ENCODE data around the gene ZSCAN12. TPM values are rescaled to one million over a fixed set of nuclear protein-coding genes. Genes with fewer than 3 reads are reported as not detected.

Gene ZSCAN12
- total RNA-seq, 1 donor from 2014 or later, result 17.5 TPM

DNA sequence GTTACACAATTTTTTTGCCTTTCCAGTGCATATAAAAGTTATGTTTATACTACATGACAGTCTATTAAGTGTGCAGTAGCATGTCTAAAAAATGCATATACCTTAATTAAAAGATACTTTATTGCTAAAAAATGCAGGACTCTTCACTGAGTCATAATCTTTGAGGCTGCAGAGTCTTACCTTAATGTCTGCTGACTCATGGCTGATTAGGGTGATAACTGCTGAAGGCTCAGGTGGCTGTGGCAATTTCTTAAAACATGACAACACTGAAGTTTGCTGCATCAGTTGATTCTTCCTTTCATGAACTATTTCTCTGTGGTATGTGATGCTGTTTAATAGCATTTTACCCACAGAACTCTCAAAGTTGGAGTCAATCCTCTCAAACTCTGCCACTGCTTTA, 24.6 kb upstream of the ZSCAN12 start:
- no peaks in the 10 kb centered on the region for H3K4me1 Mint-ChIP-seq (ENCODE audit: low read depth)
- H3K27ac Mint-ChIP-seq, result no peak overlapping the region
- TF ChIP-seq, protein P1, sequence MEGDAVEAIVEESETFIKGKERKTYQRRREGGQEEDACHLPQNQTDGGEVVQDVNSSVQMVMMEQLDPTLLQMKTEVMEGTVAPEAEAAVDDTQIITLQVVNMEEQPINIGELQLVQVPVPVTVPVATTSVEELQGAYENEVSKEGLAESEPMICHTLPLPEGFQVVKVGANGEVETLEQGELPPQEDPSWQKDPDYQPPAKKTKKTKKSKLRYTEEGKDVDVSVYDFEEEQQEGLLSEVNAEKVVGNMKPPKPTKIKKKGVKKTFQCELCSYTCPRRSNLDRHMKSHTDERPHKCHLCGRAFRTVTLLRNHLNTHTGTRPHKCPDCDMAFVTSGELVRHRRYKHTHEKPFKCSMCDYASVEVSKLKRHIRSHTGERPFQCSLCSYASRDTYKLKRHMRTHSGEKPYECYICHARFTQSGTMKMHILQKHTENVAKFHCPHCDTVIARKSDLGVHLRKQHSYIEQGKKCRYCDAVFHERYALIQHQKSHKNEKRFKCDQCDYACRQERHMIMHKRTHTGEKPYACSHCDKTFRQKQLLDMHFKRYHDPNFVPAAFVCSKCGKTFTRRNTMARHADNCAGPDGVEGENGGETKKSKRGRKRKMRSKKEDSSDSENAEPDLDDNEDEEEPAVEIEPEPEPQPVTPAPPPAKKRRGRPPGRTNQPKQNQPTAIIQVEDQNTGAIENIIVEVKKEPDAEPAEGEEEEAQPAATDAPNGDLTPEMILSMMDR (IDR thresholded peaks at IDR 0.05; ENCODE audit: unreplicated experiment), result no peak
- DNase-seq (ENCODE audit: low spot score, unreplicated experiment), result no peak
- H3K4me3 Mint-ChIP-seq (ENCODE audit: low read depth), result no peak overlapping the region
- H3K27me3 Mint-ChIP-seq, result no peaks in the 10 kb centered on the region
- peaks cover 9% of the 10 kb centered on the region for H3K9me3 Mint-ChIP-seq (ENCODE audit: low read depth)
- H3K36me3 Mint-ChIP-seq (ENCODE audit: insufficient read depth), result peaks cover 45% of the 10 kb centered on the region

GRCh38 chr6:28423546-28423945, 24.0 kb upstream of the ZSCAN12 start:
- Mint-ChIP-seq H3K36me3 (ENCODE audit: insufficient read depth) (peaks cover 45% of the 10 kb centered on the region), H3K4me3 (ENCODE audit: low read depth) (no peak overlapping the region), H3K27me3 (no peaks in the 10 kb centered on the region), H3K9me3 (ENCODE audit: low read depth) (peaks cover 9% of the 10 kb centered on the region), H3K4me1 (ENCODE audit: low read depth) (no peaks in the 10 kb centered on the region), H3K27ac (no peak overlapping the region)
- TF ChIP-seq, protein P1 (IDR thresholded peaks at IDR 0.05; ENCODE audit: unreplicated experiment), result no peak
- DNase-seq (ENCODE audit: low spot score, unreplicated experiment), result no peak

- no peak for DNase-seq (ENCODE audit: low spot score, unreplicated experiment)
- TF ChIP-seq, protein P1 (IDR thresholded peaks at IDR 0.05; ENCODE audit: unreplicated experiment), result no peak
- no peak overlapping the region for H3K27ac Mint-ChIP-seq
- no peak overlapping the region for H3K4me3 Mint-ChIP-seq (ENCODE audit: low read depth)
- H3K36me3 Mint-ChIP-seq (ENCODE audit: insufficient read depth), result peaks cover 2% of the 10 kb centered on the region
- H3K9me3 Mint-ChIP-seq (ENCODE audit: low read depth), result peaks cover 20% of the 10 kb centered on the region
- H3K4me1 Mint-ChIP-seq (ENCODE audit: low read depth), result no peaks in the 10 kb centered on the region
- H3K27me3 Mint-ChIP-seq, result no peaks in the 10 kb centered on the region
Observed at GRCh38 chr6:28413681-28414080, 14.1 kb upstream of the ZSCAN12 start.

GRCh38 chr6:28410767-28411166, 11.2 kb upstream of the ZSCAN12 start:
- peaks cover 2% of the 10 kb centered on the region for H3K36me3 Mint-ChIP-seq (ENCODE audit: insufficient read depth)
- H3K27me3 Mint-ChIP-seq, result no peaks in the 10 kb centered on the region
- H3K4me1 Mint-ChIP-seq (ENCODE audit: low read depth), result no peaks in the 10 kb centered on the region
- H3K9me3 Mint-ChIP-seq (ENCODE audit: low read depth), result peaks cover 20% of the 10 kb centered on the region
- H3K4me3 Mint-ChIP-seq (ENCODE audit: low read depth), result no peak overlapping the region
- TF ChIP-seq, protein P1 (IDR thresholded peaks at IDR 0.05; ENCODE audit: unreplicated experiment), result no peak
- H3K27ac Mint-ChIP-seq, result no peak overlapping the region
- no peak for DNase-seq (ENCODE audit: low spot score, unreplicated experiment)

DNA sequence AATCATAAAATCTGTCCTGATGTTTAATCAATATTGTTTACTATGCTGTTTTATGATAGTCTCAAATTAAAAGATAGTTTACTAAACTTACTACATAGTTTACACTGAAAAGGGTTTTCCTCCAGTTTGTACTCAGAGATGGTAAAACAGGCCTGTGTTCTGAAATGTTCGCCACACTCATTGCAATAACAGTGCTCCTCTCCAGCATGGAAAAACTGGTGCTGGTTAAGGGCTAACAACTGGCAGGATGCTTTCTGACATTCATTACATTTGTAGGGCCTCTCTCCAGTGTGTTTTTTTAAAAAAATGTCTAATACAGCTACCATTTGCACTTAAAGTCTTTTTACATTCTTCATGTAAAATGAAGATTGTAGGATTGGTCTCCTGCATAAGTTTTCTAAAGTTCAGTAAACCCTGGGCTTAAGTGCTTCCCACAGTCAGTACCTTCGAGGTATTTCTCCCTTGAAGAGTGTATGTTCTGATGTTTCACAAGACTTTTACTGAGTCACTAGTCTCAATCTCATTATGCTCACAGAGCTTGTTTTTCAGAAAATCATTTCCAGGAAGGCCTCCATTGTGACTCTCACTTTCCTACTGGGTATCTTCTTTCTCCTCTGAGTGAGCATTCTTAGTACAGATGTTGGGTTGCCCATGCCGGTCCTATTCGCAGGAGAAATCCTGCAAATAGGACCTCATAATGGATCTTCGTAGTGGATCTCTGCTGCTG, 8.7 kb upstream of the ZSCAN12 start:
- H3K4me3 Mint-ChIP-seq (ENCODE audit: low read depth), result no peak overlapping the region
- TF ChIP-seq, protein P1 (IDR thresholded peaks at IDR 0.05; ENCODE audit: unreplicated experiment), result no peak
- H3K27ac Mint-ChIP-seq, result no peak overlapping the region
- DNase-seq (ENCODE audit: low spot score, unreplicated experiment), result no peak
- peaks cover 1% of the 10 kb centered on the region for H3K36me3 Mint-ChIP-seq (ENCODE audit: insufficient read depth)
- H3K9me3 Mint-ChIP-seq (ENCODE audit: low read depth), result peaks cover 20% of the 10 kb centered on the region
- H3K4me1 Mint-ChIP-seq (ENCODE audit: low read depth), result no peaks in the 10 kb centered on the region
- H3K27me3 Mint-ChIP-seq, result no peaks in the 10 kb centered on the region
